ENCODE results near the gene BFSP2.

Gene BFSP2

GRCh38 chr3:133413161-133414020 is 13.5 kb downstream of the BFSP2 start:
- H3K4me1 Mint-ChIP-seq = peaks cover 25% of the 10 kb centered on the region
- peak overlapping the region; percentile 94 for H3K27ac Mint-ChIP-seq
- no peak for TF ChIP-seq CTCF (IDR thresholded peaks at IDR 0.05)
- peaks cover 2% of the 10 kb centered on the region for H3K27me3 Mint-ChIP-seq (ENCODE audit: low read depth, poor library complexity)
- no peaks in the 10 kb centered on the region for H3K36me3 Mint-ChIP-seq (ENCODE audit: low read depth)
- no peaks in the 10 kb centered on the region for H3K9me3 Mint-ChIP-seq
- H3K4me3 Mint-ChIP-seq = peak overlapping the region; percentile 33
- DNase-seq = no peak

GRCh38 chr3:133414021-133414392 is 14.2 kb downstream of the BFSP2 start:
- no peaks in the 10 kb centered on the region for H3K9me3 Mint-ChIP-seq
- no peaks in the 10 kb centered on the region for H3K36me3 Mint-ChIP-seq (ENCODE audit: low read depth)
- H3K27ac Mint-ChIP-seq = no peak overlapping the region
- peaks cover 2% of the 10 kb centered on the region for H3K27me3 Mint-ChIP-seq (ENCODE audit: low read depth, poor library complexity)
- no peak for DNase-seq
- peaks cover 25% of the 10 kb centered on the region for H3K4me1 Mint-ChIP-seq
- no peak for TF ChIP-seq CTCF (IDR thresholded peaks at IDR 0.05)
- no peak overlapping the region for H3K4me3 Mint-ChIP-seq

GRCh38 chr3:133418361-133418760 is 18.5 kb downstream of the BFSP2 start:
- Mint-ChIP-seq H3K4me3 (no peak overlapping the region), H3K27me3 (ENCODE audit: low read depth, poor library complexity) (peaks cover 3% of the 10 kb centered on the region), H3K9me3 (no peaks in the 10 kb centered on the region), H3K27ac (no peak overlapping the region), H3K4me1 (peaks cover 24% of the 10 kb centered on the region), H3K36me3 (ENCODE audit: low read depth) (no peaks in the 10 kb centered on the region)
- TF ChIP-seq CTCF (IDR thresholded peaks at IDR 0.05) = no peak
- no peak for DNase-seq

- Mint-ChIP-seq H3K27ac (no peak overlapping the region), H3K9me3 (no peaks in the 10 kb centered on the region), H3K27me3 (ENCODE audit: low read depth, poor library complexity) (peaks cover 3% of the 10 kb centered on the region)
Observed at GRCh38 chr3:133419151-133419909, 19.5 kb downstream of the BFSP2 start.

More at GRCh38 chr3:133419151-133419909, 19.5 kb downstream of the BFSP2 start:
- Mint-ChIP-seq H3K4me1 (peaks cover 24% of the 10 kb centered on the region), H3K36me3 (ENCODE audit: low read depth) (no peaks in the 10 kb centered on the region), H3K4me3 (no peak overlapping the region)
- no peak for DNase-seq
- TF ChIP-seq CTCF (IDR thresholded peaks at IDR 0.05) = no peak

Data from nephron progenitor cell (in vitro differentiated cells).